AG10803 (cell line): Measurements from ENCODE around the gene MTCH1.

Experiments used
- DNase-seq: peaks from one replicate; pipeline ENCODE4 v3.0.0; 2010; ENCODE audit warnings: low read depth
- H3K4me3 ChIP-seq: 2 replicates; pipeline ENCODE4 v1.5.1; 2011; ENCODE audit warnings: mild to moderate bottlenecking, low read length, control low read depth
- TF ChIP-seq, protein P1 (sequence below): conservative IDR thresholded peaks from 2 replicates; pipeline ENCODE4 v1.5.1; 2011; ENCODE audit warnings: mild to moderate bottlenecking, low read length, control low read depth, inconsistent platforms

MTCH1 gene

DNA sequence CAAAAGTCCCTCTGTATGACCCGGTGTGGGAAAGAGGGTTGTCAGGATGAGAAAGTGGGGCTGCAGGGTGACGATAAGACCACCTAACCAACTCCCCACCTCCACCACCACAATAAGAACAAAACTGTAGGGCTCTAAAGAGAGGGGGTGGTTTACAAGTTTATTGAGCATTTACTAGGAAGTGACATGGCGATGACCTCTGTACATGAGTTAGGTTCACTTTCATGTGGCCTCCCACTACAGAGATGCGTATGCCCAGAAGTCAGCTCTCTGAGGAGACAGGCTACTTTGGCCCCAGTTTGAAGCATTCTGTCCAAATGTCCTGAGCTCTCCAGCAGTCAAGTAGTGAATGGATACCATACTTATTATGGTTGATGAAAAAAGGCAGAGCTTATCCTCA lies 60.2 kb downstream of the MTCH1 start:
- no peak for DNase-seq
- TF ChIP-seq, protein P1, sequence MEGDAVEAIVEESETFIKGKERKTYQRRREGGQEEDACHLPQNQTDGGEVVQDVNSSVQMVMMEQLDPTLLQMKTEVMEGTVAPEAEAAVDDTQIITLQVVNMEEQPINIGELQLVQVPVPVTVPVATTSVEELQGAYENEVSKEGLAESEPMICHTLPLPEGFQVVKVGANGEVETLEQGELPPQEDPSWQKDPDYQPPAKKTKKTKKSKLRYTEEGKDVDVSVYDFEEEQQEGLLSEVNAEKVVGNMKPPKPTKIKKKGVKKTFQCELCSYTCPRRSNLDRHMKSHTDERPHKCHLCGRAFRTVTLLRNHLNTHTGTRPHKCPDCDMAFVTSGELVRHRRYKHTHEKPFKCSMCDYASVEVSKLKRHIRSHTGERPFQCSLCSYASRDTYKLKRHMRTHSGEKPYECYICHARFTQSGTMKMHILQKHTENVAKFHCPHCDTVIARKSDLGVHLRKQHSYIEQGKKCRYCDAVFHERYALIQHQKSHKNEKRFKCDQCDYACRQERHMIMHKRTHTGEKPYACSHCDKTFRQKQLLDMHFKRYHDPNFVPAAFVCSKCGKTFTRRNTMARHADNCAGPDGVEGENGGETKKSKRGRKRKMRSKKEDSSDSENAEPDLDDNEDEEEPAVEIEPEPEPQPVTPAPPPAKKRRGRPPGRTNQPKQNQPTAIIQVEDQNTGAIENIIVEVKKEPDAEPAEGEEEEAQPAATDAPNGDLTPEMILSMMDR: no peak
- H3K4me3 ChIP-seq: no peak overlapping the region

DNA sequence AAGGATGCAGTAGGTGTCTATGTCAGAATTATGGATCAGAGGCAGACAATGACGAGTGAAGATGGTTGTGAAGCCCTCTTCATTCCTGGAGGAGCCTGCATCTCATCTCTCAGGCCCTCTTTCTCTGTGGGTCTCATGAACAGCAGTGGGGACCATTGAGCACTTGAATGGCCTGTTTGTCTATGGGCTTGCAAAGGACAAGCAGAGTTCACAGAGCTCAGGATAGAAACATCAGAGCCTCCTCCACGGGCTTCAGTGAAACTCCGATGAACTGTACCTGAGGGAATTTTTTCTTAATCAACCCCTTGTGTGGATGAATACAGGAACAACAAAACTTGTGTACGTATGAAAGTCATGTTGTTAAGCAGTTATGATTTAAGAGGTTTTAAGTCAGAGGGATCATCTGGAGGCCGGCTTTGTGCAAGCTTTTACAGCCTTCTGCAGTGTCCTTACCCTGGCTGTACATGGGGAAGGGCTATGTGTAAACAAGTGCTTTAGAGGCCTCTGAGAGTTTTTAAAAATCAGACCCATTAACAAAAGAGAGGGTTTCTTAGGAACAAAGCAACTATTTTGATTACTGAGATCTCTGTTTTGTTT lies 61.1 kb downstream of the MTCH1 start:
- H3K4me3 ChIP-seq: no peak overlapping the region
- DNase-seq: no peak
- TF ChIP-seq, protein P1: no peak

DNA sequence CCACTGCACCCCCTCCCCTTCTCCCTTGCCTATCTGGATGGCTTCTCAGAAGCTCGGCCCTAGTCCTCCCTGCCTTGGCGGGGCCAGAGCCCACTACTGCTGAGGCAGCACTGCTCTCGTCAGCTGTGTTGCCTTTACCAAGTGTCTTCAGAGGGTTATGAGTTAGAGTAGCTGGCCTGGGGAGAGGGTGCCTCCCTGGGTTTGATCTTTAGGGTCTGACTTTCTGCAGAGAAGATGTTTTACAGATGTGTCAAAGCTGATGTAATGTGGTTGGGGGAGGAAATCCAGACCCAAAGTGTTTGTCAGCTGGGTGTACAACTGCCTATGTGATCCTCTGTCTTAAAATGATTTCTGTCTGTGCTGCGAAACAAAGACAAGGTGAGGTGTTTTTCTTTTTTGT lies 61.9 kb downstream of the MTCH1 start:
- TF ChIP-seq, protein P1: no peak
- DNase-seq: peak; percentile 49

DNA sequence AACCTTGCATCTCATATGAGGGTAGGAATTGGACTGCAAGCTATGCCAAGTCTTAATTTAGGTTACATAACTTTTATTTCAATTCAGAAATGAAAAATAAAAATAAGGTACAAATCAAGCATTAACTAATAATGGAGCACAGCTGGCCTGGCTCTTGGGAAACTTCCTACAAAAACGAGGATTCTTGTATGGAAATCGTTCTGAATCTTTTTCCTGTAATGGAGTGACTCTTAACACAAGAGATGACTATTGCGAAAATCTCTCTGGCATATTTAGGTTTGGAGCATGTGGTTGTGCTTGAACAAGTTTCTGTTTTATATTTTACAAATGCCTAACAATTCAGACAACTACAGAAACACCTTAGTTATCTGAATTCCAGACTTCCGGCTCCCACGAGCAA lies 65.5 kb downstream of the MTCH1 start:
- TF ChIP-seq, protein P1: no peak
- H3K4me3 ChIP-seq: no peak overlapping the region
- peak; percentile 83 for DNase-seq

More for the DNA sequence above, 61.9 kb downstream of the MTCH1 start:
- no peak overlapping the region for H3K4me3 ChIP-seq

DNA sequence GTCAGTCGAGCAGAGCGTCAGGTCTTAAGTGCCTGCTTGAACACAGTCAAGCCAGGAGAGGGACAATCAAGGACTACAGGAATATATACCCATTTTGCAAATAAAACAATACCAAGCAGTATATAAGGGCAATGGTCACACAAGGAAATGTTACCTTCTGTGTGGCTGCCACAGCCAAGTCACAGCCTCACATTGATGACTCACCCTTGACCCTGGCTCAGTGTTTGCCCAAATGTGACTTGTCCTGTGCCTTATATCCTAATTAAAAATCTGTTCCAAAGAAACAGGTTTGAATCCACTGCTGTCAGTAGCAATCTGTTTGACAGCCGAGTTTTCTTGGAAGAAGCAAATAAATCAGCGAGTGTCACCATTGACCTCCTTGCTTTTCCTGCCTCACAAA lies 65.9 kb downstream of the MTCH1 start:
- no peak overlapping the region for H3K4me3 ChIP-seq
- TF ChIP-seq, protein P1: no peak

More for the DNA sequence above, 65.9 kb downstream of the MTCH1 start:
- DNase-seq: no peak
